ENCODE results near the gene ZNF311. TPM values are rescaled to one million over a fixed set of nuclear protein-coding genes. Genes with fewer than 3 reads are reported as not detected.
A peak's percentile ranks its signal among the peaks of the same experiment; 100 is the strongest.

Gene ZNF311
- total and polyA plus RNA-seq, 9 of the 15 experiments (the other 6 are each of a cell fraction or from before 2014, with no cell fraction given), result 5.1 to 10.0 (median 7.5) TPM

GRCh38 chr6:28980137-28980851, 24.8 kb downstream of the ZNF311 start (continued):
- TF ChIP-seq CBX2 (IDR thresholded peaks at IDR 0.05; ENCODE audit: insufficient read depth, low read length, poor library complexity, severe bottlenecking), result no peak
- 0 out of 4 replicates have a peak, but pooled peaks of 1 of the 2 experiments have one; percentile 22 for TF ChIP-seq FOXA3 (CRISPR knock-in tag; conservative IDR thresholded peaks at IDR 0.05 in 1 of 2, IDR thresholded peaks at IDR 0.05 in 1 of 2)
- peak; percentile 66; the same call in 1 of the 2 replicates for TF ChIP-seq ZNF384 (IDR thresholded peaks at IDR 0.05; ENCODE audit: low read depth, low read length)
- no peak for TF ChIP-seq XRCC3 (IDR thresholded peaks at IDR 0.05)
- no peak for TF ChIP-seq NR2C1 (IDR thresholded peaks at IDR 0.05)
- peak; percentile 25; the same call in 1 of the 2 replicates for TF ChIP-seq NR2C1 (tag; IDR thresholded peaks at IDR 0.05)
- TF ChIP-seq, protein P1, sequence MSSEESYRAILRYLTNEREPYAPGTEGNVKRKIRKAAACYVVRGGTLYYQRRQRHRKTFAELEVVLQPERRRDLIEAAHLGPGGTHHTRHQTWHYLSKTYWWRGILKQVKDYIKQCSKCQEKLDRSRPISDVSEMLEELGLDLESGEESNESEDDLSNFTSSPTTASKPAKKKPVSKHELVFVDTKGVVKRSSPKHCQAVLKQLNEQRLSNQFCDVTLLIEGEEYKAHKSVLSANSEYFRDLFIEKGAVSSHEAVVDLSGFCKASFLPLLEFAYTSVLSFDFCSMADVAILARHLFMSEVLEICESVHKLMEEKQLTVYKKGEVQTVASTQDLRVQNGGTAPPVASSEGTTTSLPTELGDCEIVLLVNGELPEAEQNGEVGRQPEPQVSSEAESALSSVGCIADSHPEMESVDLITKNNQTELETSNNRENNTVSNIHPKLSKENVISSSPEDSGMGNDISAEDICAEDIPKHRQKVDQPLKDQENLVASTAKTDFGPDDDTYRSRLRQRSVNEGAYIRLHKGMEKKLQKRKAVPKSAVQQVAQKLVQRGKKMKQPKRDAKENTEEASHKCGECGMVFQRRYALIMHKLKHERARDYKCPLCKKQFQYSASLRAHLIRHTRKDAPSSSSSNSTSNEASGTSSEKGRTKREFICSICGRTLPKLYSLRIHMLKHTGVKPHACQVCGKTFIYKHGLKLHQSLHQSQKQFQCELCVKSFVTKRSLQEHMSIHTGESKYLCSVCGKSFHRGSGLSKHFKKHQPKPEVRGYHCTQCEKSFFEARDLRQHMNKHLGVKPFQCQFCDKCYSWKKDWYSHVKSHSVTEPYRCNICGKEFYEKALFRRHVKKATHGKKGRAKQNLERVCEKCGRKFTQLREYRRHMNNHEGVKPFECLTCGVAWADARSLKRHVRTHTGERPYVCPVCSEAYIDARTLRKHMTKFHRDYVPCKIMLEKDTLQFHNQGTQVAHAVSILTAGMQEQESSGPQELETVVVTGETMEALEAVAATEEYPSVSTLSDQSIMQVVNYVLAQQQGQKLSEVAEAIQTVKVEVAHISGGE (CRISPR knock-in tag; IDR thresholded peaks at IDR 0.05), result no peak
- TF ChIP-seq HCFC1 (IDR thresholded peaks at IDR 0.05; ENCODE audit: low read depth, low read length), result no peak
- TF ChIP-seq, protein P2, sequence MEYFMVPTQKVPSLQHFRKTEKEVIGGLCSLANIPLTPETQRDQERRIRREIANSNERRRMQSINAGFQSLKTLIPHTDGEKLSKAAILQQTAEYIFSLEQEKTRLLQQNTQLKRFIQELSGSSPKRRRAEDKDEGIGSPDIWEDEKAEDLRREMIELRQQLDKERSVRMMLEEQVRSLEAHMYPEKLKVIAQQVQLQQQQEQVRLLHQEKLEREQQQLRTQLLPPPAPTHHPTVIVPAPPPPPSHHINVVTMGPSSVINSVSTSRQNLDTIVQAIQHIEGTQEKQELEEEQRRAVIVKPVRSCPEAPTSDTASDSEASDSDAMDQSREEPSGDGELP (CRISPR knock-in tag; IDR thresholded peaks at IDR 0.05; ENCODE audit: borderline replicate concordance), result no peak
- TF ChIP-seq LCOR (CRISPR knock-in tag; IDR thresholded peaks at IDR 0.05), result no peak; the same call in 1 of the 2 replicates
- TF ChIP-seq, protein P3, sequence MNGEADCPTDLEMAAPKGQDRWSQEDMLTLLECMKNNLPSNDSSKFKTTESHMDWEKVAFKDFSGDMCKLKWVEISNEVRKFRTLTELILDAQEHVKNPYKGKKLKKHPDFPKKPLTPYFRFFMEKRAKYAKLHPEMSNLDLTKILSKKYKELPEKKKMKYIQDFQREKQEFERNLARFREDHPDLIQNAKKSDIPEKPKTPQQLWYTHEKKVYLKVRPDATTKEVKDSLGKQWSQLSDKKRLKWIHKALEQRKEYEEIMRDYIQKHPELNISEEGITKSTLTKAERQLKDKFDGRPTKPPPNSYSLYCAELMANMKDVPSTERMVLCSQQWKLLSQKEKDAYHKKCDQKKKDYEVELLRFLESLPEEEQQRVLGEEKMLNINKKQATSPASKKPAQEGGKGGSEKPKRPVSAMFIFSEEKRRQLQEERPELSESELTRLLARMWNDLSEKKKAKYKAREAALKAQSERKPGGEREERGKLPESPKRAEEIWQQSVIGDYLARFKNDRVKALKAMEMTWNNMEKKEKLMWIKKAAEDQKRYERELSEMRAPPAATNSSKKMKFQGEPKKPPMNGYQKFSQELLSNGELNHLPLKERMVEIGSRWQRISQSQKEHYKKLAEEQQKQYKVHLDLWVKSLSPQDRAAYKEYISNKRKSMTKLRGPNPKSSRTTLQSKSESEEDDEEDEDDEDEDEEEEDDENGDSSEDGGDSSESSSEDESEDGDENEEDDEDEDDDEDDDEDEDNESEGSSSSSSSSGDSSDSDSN (IDR thresholded peaks at IDR 0.05; ENCODE audit: borderline replicate concordance in 1 of 2, low read depth in 2 of 2, low read length in 2 of 2), result no peak
- peak; percentile 74 for TF ChIP-seq RBBP5 (IDR thresholded peaks at IDR 0.05; ENCODE audit: borderline replicate concordance, insufficient read depth, low read length, poor library complexity, severe bottlenecking)
- TF ChIP-seq ZNF134 (CRISPR knock-in tag; conservative IDR thresholded peaks at IDR 0.05), result no peak
- TF ChIP-seq, protein P4, sequence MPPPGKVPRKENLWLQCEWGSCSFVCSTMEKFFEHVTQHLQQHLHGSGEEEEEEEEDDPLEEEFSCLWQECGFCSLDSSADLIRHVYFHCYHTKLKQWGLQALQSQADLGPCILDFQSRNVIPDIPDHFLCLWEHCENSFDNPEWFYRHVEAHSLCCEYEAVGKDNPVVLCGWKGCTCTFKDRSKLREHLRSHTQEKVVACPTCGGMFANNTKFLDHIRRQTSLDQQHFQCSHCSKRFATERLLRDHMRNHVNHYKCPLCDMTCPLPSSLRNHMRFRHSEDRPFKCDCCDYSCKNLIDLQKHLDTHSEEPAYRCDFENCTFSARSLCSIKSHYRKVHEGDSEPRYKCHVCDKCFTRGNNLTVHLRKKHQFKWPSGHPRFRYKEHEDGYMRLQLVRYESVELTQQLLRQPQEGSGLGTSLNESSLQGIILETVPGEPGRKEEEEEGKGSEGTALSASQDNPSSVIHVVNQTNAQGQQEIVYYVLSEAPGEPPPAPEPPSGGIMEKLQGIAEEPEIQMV (tag; conservative IDR thresholded peaks at IDR 0.05; ENCODE audit: low read depth), result no peak
- TF ChIP-seq TRIM25 (IDR thresholded peaks at IDR 0.05; ENCODE audit: borderline replicate concordance), result peak; percentile 71; the same call in 1 of the 2 replicates
